Jurkat, Clone E6-1 (cell line): ENCODE measurements around the gene BPIFA1.

Experiments
- DNase-seq: peaks from one replicate; pipeline ENCODE4 v3.0.0-alpha.2; 2011; ENCODE audit warnings: low read depth, low spot score
- H3K4me3 ChIP-seq: 2 replicates; pipeline ENCODE4 v1.5.1; 2011; ENCODE audit warnings: mild to moderate bottlenecking, low read length, control low read depth, moderate library complexity

Gene BPIFA1

GRCh38 chr20:33275871-33276270 is 40.1 kb downstream of the BPIFA1 start:
- H3K4me3 ChIP-seq = no peak overlapping the region
- DNase-seq = no peak

GRCh38 chr20:33276303-33277113 is 40.7 kb downstream of the BPIFA1 start:
- H3K4me3 ChIP-seq = no peak overlapping the region
- DNase-seq = no peak

- H3K4me3 ChIP-seq = no peak overlapping the region
- DNase-seq = no peak
Measured at GRCh38 chr20:33277471-33278441, 42.0 kb downstream of the BPIFA1 start.

- H3K4me3 ChIP-seq = no peak overlapping the region
- DNase-seq = no peak
Measured at GRCh38 chr20:33278700-33279099, 42.9 kb downstream of the BPIFA1 start.

- H3K4me3 ChIP-seq = no peak overlapping the region
- DNase-seq = no peak
Measured at GRCh38 chr20:33279261-33279910, 43.6 kb downstream of the BPIFA1 start.

DNA sequence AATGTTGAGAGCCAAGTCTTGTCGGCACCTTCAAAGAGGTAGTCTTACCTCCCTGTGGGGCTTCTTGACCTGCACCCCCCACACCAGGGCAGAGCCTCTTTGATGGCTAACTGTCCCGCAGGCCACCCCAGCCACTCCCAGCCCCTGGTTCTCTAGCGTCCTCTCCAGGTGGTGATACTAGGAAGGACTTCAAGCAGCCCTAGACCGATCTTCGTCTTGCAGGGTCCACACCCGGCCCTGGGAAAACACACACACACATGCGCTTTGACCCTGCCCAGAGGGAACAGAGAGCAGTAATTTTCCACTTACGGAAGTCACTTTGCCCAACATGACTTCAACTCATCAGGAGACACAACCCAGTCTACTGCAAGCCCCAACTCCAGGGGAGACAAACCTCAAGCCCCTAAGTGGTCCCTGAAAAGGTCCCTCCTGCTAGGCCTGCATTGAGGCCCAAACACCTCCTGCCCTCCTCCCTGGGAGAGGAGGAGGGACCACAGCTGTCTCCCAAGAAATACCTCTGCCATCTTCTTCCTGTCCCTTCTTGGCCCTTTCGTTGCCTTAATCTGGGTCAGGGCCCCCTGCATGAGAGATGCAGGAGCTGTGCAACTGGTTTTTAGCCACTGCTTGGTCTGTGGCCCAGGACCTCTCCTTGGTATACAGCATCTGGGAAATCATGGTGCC is 44.3 kb downstream of the BPIFA1 start:
- no peak for DNase-seq
- no peak overlapping the region for H3K4me3 ChIP-seq

DNA sequence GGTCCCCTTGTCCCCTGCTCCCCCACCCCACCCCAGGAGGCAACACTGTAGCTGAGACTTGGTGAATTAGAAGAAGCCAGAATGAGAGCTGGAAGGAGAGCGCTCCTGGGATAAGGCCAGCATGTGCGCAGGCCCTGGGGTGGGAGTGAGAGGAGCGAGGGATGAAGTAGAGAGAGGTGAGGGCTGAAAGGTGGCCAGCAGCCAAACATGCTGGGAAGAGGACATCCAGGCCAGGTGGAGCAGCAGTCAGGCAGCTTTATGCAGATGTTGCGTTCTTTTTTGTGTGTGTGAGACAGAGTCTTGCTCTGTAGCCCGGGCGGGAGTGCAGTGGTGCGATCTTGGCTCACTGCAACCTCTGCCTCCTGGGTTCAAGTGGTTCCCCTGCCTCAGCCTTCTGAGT is 45.0 kb downstream of the BPIFA1 start:
- H3K4me3 ChIP-seq = no peak overlapping the region
- DNase-seq = no peak

GRCh38 chr20:33281550-33282146 is 45.9 kb downstream of the BPIFA1 start:
- DNase-seq = no peak
- no peak overlapping the region for H3K4me3 ChIP-seq

DNA sequence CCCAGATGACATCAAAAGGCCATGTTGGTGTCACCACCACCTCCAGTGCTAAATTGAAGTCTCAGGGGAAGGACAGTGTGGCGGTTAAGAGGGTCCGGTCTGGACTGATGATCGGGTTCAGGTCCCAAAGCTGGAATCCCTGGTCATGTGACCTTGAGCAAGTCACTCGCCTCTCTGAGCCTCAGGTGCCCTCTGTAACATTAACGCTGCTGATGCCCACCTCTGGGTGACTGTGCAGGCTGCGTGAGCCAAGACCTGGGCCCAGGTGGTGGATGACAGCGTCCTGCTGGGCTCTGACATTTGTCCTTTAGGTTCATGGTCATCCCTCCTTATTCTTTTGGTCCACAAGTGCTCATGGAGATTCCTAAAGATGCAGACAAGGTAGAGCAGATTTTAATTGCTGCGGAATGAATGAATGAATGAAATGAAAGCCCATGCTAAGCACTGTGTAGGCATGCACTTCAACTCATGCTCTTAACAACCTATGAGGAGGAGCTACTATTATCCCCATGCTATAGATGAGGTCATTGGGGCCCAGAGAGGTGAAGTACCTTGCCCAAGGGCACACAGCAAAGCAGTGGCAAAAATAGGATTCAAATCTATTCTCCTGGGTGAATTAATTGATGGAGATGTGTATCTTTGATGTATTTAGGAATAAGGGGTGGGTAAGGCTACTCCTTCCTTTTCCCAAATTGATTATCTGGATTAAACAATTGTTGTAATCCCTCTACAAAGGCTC is 46.6 kb downstream of the BPIFA1 start:
- DNase-seq = no peak
- H3K4me3 ChIP-seq = no peak overlapping the region

GRCh38 chr20:33282991-33283555 is 47.3 kb downstream of the BPIFA1 start, which contains the start of gene BPIFB1:
Gene BPIFB1, plus strand, starts transcription at chr20:33283214. Its CDS starts 2,860 bp downstream, at chr20:33286074.
- DNase-seq = no peak
- no peak within 1 kb of the TSS for H3K4me3 ChIP-seq

GRCh38 chr20:33284284-33284683 is 48.5 kb downstream of the BPIFA1 start:
- no peak overlapping the region for H3K4me3 ChIP-seq

DNA sequence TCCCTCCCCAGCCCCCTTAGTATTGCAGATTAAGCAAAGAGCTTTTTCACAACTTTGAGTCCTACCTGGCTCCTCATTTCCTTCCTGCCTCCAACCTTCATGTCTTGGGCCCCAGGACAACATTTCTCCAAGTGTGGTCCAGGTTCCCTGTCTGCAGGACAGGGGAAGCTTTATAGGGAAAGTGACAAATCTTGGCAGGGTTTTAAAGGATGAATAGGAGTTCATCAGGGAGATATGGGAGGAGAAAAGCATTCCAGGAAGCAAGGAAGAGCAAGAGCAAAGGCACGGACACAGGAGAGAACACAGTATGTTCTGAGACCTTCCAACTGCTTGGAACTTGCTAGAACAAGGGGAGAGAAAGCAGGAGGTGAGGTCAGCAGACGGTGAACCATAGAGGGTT is 49.1 kb downstream of the BPIFA1 start:
- H3K4me3 ChIP-seq = no peak overlapping the region
- no peak for DNase-seq

More at GRCh38 chr20:33284284-33284683, 48.5 kb downstream of the BPIFA1 start:
- DNase-seq = no peak

DNA sequence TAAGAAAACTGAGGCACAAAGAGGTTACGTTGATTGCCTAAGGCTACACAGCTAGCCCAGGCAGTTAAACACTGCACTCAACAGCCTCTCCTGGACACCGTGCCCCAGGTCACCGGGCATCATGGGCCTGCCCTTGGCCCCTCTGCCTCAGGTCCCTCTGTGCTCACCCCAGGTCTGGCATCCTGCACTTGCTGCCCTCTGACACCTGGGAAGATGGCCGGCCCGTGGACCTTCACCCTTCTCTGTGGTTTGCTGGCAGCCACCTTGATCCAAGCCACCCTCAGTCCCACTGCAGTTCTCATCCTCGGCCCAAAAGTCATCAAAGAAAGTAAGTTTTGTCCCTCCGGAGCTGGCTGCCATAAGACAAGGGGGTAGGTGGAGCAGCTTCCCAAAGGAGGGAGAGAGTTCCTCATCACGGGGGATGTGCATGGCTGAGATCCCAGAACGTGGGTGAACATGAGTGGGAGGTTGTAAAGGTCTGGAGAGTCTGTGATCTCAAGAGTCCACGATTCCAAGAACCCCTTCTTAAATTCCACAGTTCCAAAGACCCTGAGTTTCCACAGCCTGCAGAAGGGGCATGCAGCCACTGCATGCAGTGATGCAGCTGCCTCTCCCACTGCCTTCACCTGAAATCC is 50.2 kb downstream of the BPIFA1 start:
- no peak for DNase-seq
- H3K4me3 ChIP-seq = no peak overlapping the region

GRCh38 chr20:33287884-33288283 is 52.1 kb downstream of the BPIFA1 start:
- H3K4me3 ChIP-seq = no peak overlapping the region
- no peak for DNase-seq

- DNase-seq = no peak
- H3K4me3 ChIP-seq = no peak overlapping the region
Measured at GRCh38 chr20:33290852-33291251, 55.1 kb downstream of the BPIFA1 start.

DNA sequence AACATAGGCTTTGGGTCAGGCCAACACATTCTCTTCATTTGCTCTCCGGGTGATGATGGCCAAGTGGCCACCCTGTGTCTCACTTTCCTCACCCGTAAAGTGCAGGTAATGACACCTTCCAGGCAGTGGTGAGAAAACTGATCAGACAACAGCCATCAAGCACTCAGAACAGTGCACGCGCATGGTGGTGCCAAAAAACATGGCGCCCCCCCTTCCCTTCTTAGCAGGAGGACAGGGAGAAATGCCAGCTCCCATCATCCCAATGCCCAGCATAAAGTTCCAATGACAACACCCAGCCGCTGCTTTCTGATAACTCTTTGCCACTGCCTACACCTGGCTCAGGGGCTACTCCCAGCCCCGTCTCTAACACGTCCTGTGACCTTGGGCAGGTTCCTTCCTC is 55.6 kb downstream of the BPIFA1 start:
- H3K4me3 ChIP-seq = no peak overlapping the region
- DNase-seq = no peak

DNA sequence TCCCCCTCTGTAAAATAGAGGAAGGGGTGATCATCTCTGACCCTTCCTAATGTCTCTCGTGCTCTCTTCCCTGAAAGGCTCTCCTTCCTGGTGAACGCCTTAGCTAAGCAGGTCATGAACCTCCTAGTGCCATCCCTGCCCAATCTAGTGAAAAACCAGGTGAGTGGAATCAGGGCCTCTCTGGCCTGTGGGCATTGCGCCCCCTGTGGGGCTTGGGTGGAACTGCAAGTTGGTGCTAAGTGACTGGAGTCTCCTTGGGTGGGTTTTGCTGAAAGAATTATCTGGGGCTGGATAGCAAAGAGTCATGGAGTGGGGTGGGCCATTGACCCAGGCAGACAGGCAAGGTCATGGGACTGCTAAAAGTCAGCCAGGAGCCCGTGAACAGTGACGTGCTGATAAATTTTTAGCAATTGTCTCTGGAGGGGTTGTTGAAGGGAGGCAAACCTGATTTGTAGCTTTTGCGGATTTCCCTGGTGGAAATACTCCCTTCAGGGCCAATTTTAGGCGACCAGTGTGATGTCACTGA is 56.1 kb downstream of the BPIFA1 start:
- peak; percentile 37 for DNase-seq
- H3K4me3 ChIP-seq = no peak overlapping the region
